Breast epithelium (tissue), 4 donors: ENCODE results near the gene CHL1. TPM values are rescaled to one million over a fixed set of nuclear protein-coding genes. Genes with fewer than 3 reads are reported as not detected.

Experiments
- DNase-seq, 2 donors: peaks; one replicate each; pipeline ENCODE4 v3.0.0-alpha.2; 2019; ENCODE audit warnings: low spot score in 2 of 2
- H3K27ac ChIP-seq, 2 donors: fragments of 200-600 bp; sonication (generic) in 1 of 2; one replicate each; pipeline ENCODE4 v1.5.1; 2016 to 2019; ENCODE audit warnings: mild to moderate bottlenecking in 1 of 2
- H3K27me3 ChIP-seq, 2 donors: fragments of 200-600 bp; sonication (generic) in 1 of 2; one replicate each; pipeline versions ENCODE4 v1.5.1 to v1.6.0; 2017 to 2019; ENCODE audit warnings: control low read depth in 1 of 2, mild to moderate bottlenecking in 1 of 2
- H3K36me3 ChIP-seq: fragments of 200-600 bp; one replicate; pipeline ENCODE4 v1.5.1; 2019
- H3K4me1 ChIP-seq, 2 donors: fragments of 200-600 bp; sonication (generic); one replicate each; pipeline ENCODE4 v1.5.1; 2016 to 2019; ENCODE audit warnings: control low read depth in 1 of 2
- H3K4me3 ChIP-seq, 3 donors: fragments of 200-600 bp; sonication (generic); 1 replicate in 2 of 3; 2 replicates in 1 of 3; pipeline ENCODE4 v1.5.1; 2016 to 2019; ENCODE audit warnings: mild to moderate bottlenecking in 3 of 3, moderate library complexity in 2 of 3
- H3K9me3 ChIP-seq, 2 donors: fragments of 200-600 bp; sonication (generic) in 1 of 2; one replicate each; pipeline ENCODE4 v1.5.1; 2016 to 2019; ENCODE audit warnings: control low read depth in 1 of 2
- POLR2A ChIP-seq: fragments of 450-650 bp; IDR thresholded peaks from one replicate; pipeline ENCODE4 v1.6.1; 2016; ENCODE audit warnings: antibody characterized with exemption, mild to moderate bottlenecking, moderate library complexity
- POLR2AphosphoS5 ChIP-seq, 3 donors: sonication (generic); formaldehyde crosslinking; IDR thresholded peaks; one replicate each; pipeline ENCODE4 v1.6.1; 2017; ENCODE audit warnings: antibody characterized with exemption in 3 of 3
- intact Hi-C: fragments of 100-400 bp; cut with DNase I; formaldehyde crosslinking; loops from one replicate; pipeline ENCODE4 v1.15.1; 2023; ENCODE audit warnings: low total_unique reads
- total RNA-seq, 3 donors: library from RNA; depleted of rRNA; stranded (reverse); fragments of >200 nt; gene quantifications; one replicate each; pipeline ENCODE4 v1.1.0, GENCODE V29; 2016
- TF ChIP-seq, protein P1 (sequence below), 3 donors: fragments of 450-650 bp; IDR thresholded peaks; one replicate each; pipeline ENCODE4 v1.5.1; 2016 to 2017; ENCODE audit warnings: antibody characterized with exemption in 3 of 3, mild to moderate bottlenecking in 3 of 3, moderate library complexity in 3 of 3

CHL1 gene
- total RNA-seq, 3 donors from 2014 or later: 34.8 to 49.8 (median 40.3) TPM

DNA sequence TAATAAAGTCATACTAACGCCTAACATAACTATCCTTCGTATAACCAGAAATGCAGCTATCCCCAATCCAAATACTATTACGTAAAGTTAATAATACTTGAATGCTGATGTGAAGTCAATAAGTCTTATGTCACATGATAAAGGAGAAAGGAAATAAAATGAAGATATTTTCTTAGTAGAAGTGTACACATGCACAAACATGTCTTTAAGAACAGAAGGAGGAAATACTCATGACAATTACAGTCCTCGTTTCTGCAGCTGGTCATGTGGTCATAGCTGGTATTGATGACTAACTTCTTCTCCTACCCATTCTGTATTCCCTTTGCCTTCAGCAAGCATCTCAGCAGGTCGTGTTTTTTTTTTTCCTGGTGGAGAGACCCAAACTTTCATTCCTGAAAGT, 244.3 kb downstream of the CHL1 start:
- Histone ChIP-seq H3K27me3 (no peaks in the 10 kb centered on the region), H3K4me3 (no peak overlapping the region), H3K36me3 (no peaks in the 10 kb centered on the region), H3K9me3 (no peaks in the 10 kb centered on the region), H3K27ac (no peak overlapping the region), H3K4me1 (no peaks in the 10 kb centered on the region)
- no peak for TF ChIP-seq POLR2AphosphoS5 (IDR thresholded peaks at IDR 0.05)
- TF ChIP-seq, protein P1, sequence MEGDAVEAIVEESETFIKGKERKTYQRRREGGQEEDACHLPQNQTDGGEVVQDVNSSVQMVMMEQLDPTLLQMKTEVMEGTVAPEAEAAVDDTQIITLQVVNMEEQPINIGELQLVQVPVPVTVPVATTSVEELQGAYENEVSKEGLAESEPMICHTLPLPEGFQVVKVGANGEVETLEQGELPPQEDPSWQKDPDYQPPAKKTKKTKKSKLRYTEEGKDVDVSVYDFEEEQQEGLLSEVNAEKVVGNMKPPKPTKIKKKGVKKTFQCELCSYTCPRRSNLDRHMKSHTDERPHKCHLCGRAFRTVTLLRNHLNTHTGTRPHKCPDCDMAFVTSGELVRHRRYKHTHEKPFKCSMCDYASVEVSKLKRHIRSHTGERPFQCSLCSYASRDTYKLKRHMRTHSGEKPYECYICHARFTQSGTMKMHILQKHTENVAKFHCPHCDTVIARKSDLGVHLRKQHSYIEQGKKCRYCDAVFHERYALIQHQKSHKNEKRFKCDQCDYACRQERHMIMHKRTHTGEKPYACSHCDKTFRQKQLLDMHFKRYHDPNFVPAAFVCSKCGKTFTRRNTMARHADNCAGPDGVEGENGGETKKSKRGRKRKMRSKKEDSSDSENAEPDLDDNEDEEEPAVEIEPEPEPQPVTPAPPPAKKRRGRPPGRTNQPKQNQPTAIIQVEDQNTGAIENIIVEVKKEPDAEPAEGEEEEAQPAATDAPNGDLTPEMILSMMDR (IDR thresholded peaks at IDR 0.05): no peak
- TF ChIP-seq POLR2A: no peak
- DNase-seq: no peak
- intact Hi-C loops: no loop called here

DNA sequence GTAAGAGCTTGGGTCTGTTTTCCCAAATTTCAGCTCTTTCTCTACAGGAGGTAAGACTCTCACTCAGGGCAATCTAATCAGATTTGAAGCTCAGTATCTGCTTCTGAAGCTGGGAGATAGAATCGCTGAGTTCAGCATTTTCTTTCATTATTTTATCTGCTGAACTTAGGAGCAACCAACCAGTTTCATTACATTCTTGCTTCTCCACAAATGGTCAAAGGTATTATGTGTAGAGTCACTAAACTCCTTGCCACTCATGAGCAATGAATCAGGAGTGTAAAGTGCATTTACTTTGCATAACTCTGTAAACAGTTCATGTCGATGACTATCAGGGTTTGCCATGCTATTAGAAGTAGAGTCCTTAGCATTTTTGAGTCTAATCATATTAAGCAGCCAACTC, 249.4 kb downstream of the CHL1 start:
- Histone ChIP-seq H3K9me3 (no peaks in the 10 kb centered on the region), H3K27me3 (no peaks in the 10 kb centered on the region), H3K4me1 (no peaks in the 10 kb centered on the region), H3K27ac (no peak overlapping the region), H3K36me3 (no peaks in the 10 kb centered on the region), H3K4me3 (no peak overlapping the region)
- no peak for TF ChIP-seq POLR2AphosphoS5 (IDR thresholded peaks at IDR 0.05)
- TF ChIP-seq, protein P1 (IDR thresholded peaks at IDR 0.05): no peak
- TF ChIP-seq POLR2A: no peak
- no peak for DNase-seq
- intact Hi-C loops: no loop called here

DNA sequence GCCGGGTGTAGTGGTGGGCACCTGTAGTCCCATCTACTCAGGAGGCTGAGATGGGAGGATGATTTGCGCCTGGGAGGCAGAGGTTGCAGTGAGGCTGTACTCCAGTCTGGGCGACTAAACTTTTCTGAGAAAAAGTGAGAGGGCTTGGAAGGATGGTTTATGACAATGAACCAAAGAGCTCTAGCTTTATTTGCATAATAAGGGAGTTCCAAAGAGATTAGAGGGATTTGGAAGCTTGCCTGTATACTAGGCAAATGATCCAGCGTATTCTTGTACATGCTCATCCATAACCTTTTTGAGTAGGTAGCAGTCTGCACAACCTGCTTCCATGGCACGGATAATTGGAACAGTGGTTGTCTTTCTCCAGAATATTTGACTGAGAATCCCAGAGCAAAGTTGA, 251.1 kb downstream of the CHL1 start:
- intact Hi-C loops: no loop called here
- no peaks in the 10 kb centered on the region for H3K36me3 ChIP-seq
- no peak overlapping the region for H3K27ac ChIP-seq
- no peak overlapping the region for H3K4me3 ChIP-seq
- H3K27me3 ChIP-seq: no peaks in the 10 kb centered on the region
- no peaks in the 10 kb centered on the region for H3K9me3 ChIP-seq
- no peak for DNase-seq
- TF ChIP-seq POLR2AphosphoS5 (IDR thresholded peaks at IDR 0.05): no peak
- no peak for TF ChIP-seq POLR2A
- TF ChIP-seq, protein P1 (IDR thresholded peaks at IDR 0.05): no peak
- no peaks in the 10 kb centered on the region for H3K4me1 ChIP-seq

DNA sequence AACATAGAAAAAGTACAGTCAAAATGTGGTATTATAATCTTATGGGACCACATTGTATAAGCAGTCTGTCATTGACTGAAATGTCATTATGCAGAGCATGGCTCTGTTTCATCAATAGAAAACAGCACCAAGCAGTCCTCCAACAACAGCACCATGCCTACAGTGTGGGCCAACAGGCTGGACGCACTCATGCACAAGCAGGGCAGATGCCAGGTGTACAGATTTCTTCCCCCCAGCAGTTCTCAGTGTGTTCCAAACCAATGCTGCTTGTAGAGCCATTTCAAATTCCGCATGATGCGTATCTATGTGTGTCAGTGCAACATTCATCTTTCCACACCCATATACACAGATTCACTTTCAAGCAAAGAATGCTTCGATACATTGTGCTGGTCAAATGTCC, 253.1 kb downstream of the CHL1 start:
- no peaks in the 10 kb centered on the region for H3K27me3 ChIP-seq
- TF ChIP-seq, protein P1 (IDR thresholded peaks at IDR 0.05): no peak
- TF ChIP-seq POLR2A (no peak), POLR2AphosphoS5 (IDR thresholded peaks at IDR 0.05) (no peak)

DNA sequence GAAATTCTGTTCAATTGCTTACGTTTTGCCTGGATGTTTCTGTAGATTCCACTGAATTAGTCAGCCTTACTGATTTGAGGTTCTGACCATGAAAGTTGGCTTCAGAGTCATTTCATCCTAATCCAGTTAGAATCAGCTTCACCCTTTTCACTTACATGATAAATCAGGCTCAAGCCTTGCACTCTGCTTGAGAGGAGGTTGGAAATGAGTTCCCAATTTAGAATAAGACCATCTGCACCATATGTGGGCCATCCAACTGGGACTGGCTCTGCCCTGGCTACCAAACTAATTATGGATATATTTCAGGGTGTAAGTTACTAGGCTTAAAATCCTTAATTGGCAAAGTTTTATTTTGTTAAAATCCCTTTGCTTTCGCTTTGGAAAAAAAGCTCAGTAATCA, 255.7 kb downstream of the CHL1 start:
- Histone ChIP-seq H3K36me3 (no peaks in the 10 kb centered on the region), H3K4me3 (no peak overlapping the region), H3K9me3 (no peaks in the 10 kb centered on the region), H3K27me3 (no peaks in the 10 kb centered on the region), H3K27ac (no peak overlapping the region), H3K4me1 (no peaks in the 10 kb centered on the region)
- TF ChIP-seq POLR2A (no peak), POLR2AphosphoS5 (IDR thresholded peaks at IDR 0.05) (no peak)
- TF ChIP-seq, protein P1 (IDR thresholded peaks at IDR 0.05): no peak
- DNase-seq: no peak
- intact Hi-C loops: no loop called here

More for the DNA sequence above, 253.1 kb downstream of the CHL1 start:
- intact Hi-C loops: no loop called here
- no peaks in the 10 kb centered on the region for H3K9me3 ChIP-seq
- H3K27ac ChIP-seq: no peak overlapping the region
- H3K4me3 ChIP-seq: no peak overlapping the region
- H3K36me3 ChIP-seq: no peaks in the 10 kb centered on the region
- H3K4me1 ChIP-seq: no peaks in the 10 kb centered on the region
- no peak for DNase-seq
